Omental fat pad (tissue), 4 donors: ENCODE results near the gene TNFAIP8L3. TPM values are rescaled to one million over a fixed set of nuclear protein-coding genes. Genes with fewer than 3 reads are reported as not detected.

Experiments used
- ATAC-seq: fragments of 150-250 bp; one replicate; pipeline ENCODE4 v1.9.1; 2016; ENCODE audit warnings: mild to moderate bottlenecking, moderate library complexity; ENCODE audit not compliant: low FRiP score
- DNase-seq: peaks from one replicate; pipeline ENCODE4 v3.0.0-alpha.2; 2019; ENCODE audit warnings: low spot score
- total RNA-seq, 4 donors: library from RNA; depleted of rRNA; stranded (reverse); fragments of >200 nt; gene quantifications; one replicate each; pipeline ENCODE4 v1.1.0, GENCODE V29; 2016
- TF ChIP-seq, protein P1 (sequence below), 3 donors: fragments of 450-650 bp; IDR thresholded peaks; one replicate each; pipeline ENCODE4 v1.5.1; 2016 to 2017; ENCODE audit warnings: antibody characterized with exemption in 3 of 3, mild to moderate bottlenecking in 3 of 3, moderate library complexity in 2 of 3

The TNFAIP8L3 gene
- total RNA-seq, 4 donors from 2014 or later = 3.5 to 21.7 (median 7.0) TPM

DNA sequence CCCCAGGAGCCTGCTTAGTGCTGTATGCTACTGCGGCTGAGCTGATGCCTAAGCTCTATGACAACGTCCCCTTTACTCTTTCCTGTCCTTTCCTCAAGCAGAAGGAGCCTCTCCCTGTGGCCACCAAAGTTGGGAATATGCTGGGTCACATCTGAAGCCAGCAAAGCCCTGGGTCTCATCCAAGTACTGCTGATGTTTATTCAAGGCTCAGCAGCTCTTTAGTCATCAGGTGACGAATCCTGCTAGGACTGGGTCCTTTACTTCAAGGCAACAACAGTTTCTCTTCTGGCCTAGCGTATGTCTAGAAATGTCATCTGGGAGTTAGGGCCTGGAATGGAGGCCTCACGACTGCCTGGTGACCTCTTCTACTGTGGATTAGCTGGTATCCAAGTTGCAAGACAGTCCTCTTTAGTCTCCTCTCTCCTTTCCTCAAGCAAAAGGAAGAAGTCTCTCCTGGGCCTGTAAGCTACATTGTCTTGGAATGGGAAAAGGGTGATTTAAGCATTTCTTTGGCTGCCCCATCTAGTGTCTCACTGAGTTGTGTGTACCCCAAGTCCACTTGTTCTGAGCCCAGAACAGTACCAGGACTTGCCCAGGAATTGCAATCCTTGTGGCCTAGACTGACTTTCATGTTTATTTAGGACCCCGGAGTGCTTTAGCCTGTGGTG is 63.9 kb downstream of the TNFAIP8L3 start:
- no peak for DNase-seq

DNA sequence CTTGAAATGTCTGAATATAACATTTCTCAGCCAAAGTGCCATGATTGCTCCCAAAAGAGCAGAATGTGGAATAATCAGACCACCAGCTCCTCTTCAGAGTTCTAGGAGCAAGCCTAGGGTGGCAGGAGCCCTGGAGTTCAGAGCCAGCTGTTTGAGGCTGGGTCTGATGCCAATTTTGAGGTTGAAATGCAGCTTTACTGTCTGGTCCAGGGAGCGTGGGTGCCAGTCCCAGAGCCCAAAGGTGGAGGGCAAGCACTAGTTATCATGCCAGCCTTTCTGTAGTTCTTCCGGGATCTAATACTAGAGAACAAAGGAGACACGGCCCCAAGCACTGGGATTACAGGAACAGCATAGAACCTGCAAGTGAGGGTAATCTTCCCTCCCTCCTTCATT is 69.3 kb downstream of the TNFAIP8L3 start:
- ATAC-seq = no peak
- TF ChIP-seq, protein P1, sequence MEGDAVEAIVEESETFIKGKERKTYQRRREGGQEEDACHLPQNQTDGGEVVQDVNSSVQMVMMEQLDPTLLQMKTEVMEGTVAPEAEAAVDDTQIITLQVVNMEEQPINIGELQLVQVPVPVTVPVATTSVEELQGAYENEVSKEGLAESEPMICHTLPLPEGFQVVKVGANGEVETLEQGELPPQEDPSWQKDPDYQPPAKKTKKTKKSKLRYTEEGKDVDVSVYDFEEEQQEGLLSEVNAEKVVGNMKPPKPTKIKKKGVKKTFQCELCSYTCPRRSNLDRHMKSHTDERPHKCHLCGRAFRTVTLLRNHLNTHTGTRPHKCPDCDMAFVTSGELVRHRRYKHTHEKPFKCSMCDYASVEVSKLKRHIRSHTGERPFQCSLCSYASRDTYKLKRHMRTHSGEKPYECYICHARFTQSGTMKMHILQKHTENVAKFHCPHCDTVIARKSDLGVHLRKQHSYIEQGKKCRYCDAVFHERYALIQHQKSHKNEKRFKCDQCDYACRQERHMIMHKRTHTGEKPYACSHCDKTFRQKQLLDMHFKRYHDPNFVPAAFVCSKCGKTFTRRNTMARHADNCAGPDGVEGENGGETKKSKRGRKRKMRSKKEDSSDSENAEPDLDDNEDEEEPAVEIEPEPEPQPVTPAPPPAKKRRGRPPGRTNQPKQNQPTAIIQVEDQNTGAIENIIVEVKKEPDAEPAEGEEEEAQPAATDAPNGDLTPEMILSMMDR (IDR thresholded peaks at IDR 0.05) = no peak
- no peak for DNase-seq

More for the DNA sequence above, 63.9 kb downstream of the TNFAIP8L3 start:
- ATAC-seq = no peak
- TF ChIP-seq, protein P1 (IDR thresholded peaks at IDR 0.05) = no peak

DNA sequence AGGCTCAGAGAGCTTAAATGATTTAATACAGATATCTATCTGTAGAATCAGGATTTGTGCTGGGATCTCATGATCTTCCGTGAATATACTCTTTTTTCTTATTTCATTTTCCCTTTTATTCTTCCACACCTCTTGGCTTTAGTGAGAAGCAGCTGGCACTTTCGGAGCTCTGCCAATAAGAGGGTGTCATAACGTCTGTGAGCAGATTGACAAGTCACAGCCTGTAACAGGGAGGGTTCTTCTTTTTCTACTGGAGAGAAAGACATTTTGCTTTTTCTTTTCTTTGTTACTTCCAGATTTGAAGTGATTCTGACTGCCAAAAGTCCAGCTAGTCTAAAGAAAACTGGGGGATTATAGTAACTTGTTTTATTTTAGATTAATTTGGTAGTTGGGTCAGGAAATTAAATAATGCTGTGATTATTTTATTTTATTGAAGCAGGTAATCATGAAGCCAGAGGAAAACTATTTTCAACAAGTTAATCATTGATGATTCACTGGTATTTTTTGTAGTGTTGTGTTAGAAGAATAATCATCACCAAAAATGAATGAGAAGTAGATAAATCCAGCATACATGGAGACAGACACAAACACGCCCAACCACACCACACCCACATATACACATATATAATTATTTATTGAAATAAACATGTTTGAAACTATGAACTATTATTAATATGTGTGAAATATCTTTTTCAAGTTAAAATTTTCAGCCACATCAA is 69.8 kb downstream of the TNFAIP8L3 start:
- DNase-seq (no peak), ATAC-seq (no peak)
- TF ChIP-seq, protein P1 (IDR thresholded peaks at IDR 0.05) = no peak

DNA sequence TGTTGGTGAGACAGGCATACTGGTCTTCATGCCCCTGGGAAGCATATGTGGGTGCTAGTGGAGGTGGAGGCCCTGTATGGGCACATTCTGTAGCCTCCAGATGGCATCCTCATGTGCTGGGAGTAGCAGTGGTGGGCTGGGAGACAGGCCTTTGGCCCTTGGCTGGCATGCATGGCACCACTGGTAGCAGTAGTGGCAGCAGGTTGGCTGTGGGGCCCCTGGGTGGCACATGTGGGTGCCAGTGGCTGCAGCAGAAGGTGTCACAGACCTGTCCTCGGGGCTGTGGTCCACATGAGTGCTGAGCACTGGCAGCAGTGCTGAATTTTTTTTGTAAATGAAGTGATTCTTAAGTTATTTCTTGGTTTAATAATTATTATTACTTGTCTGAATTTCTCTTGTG is 71.2 kb downstream of the TNFAIP8L3 start:
- DNase-seq (no peak), ATAC-seq (no peak)
- TF ChIP-seq, protein P1 (IDR thresholded peaks at IDR 0.05) = no peak

DNA sequence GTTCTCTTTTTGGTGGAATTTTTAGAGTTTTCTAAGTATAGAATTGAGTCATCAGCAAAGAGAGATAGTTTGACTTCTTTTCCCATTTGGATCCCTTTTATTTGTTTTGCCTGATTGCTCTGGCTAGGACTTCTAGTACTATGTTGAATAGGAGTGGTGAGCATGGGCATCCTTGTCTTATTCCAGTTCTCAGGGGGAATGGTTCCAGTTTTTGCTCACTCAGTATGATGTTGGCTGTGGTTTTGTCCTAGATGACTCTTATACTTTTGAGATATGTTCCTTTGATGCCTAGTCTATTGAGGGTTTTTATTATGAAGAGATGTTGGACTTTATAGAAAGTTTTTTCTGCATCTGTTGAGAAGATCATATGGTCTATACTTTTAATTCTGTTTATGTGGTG is 72.5 kb downstream of the TNFAIP8L3 start:
- TF ChIP-seq, protein P1 (IDR thresholded peaks at IDR 0.05) = no peak
- ATAC-seq = no peak
- no peak for DNase-seq

DNA sequence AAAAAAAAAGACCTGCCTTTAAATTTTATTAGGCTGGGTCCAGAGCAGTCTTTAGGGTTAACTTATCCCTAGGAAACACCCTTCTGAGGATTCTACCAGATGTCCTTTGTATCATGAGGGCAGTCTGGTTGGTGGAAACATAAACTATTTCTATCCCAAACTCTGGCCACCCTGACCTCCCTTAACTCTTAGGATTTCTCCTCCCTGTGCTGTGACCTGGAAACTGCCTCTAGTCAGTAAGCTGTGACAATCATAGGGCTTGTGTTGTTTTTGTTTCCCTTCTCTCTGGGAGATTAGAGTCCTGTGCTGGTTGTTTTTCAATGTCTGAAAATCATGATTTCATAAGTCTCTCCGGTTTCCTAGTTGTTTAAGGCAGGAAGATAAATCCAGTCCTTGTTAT is 78.1 kb downstream of the TNFAIP8L3 start:
- DNase-seq (no peak), ATAC-seq (no peak)
- TF ChIP-seq, protein P1 (IDR thresholded peaks at IDR 0.05) = no peak

DNA sequence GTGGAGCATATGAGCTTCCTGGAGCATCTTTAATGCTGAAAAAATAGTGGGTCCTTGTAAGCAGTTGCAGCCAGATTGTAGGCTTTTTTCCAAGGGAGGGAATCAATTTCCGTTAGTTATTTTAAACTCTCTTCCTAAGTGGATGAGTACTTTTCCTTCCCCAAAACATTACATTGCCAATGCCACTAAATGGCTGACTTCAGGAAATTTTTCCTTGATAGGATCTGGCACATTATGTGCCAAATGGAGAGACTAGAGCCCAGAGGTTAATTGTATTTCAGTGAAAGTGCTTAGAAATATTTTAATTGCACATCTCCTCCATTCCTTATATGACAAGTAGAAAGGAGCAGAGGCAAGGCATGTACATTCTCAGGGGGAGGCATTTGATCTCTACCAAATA is 83.5 kb downstream of the TNFAIP8L3 start:
- ATAC-seq = no peak
- DNase-seq = no peak
- TF ChIP-seq, protein P1 (IDR thresholded peaks at IDR 0.05) = no peak
